TTC549 (cell line): ENCODE results near the gene CDHR1.

ENCODE experiments used
- FAIRE-seq: peaks from 2 replicates; lab custom pipeline; 2012; peaks lifted over from hg19 to GRCh38; lab: Jason Lieb, UNC

CDHR1 gene

GRCh38 chr10:84233940-84234339 is 39.6 kb downstream of the CDHR1 start:
- no peak for FAIRE-seq

GRCh38 chr10:84234479-84234878 is 40.1 kb downstream of the CDHR1 start:
- no peak for FAIRE-seq

- no peak for FAIRE-seq
Observed at GRCh38 chr10:84235096-84235495, 40.8 kb downstream of the CDHR1 start.

- no peak for FAIRE-seq
Observed at GRCh38 chr10:84236807-84237198, 42.5 kb downstream of the CDHR1 start.

GRCh38 chr10:84237199-84238051 is 43.1 kb downstream of the CDHR1 start:
- FAIRE-seq = no peak

GRCh38 chr10:84238909-84239308 is 44.6 kb downstream of the CDHR1 start:
- FAIRE-seq = no peak

- FAIRE-seq = no peak
Observed at GRCh38 chr10:84241185-84241790, 47.0 kb downstream of the CDHR1 start, which contains the start of gene LRIT1. Gene LRIT1, minus strand, starts transcription at chr10:84241546. Its CDS starts 107 bp downstream, at chr10:84241439.

- FAIRE-seq = no peak
Observed at GRCh38 chr10:84243759-84244158, 49.4 kb downstream of the CDHR1 start.

GRCh38 chr10:84244651-84245270 is 50.4 kb downstream of the CDHR1 start, which contains the start of gene RGR:
Gene RGR, plus strand, starts transcription at chr10:84245053. Its CDS starts 38 bp downstream, at chr10:84245091.
- FAIRE-seq = no peak

GRCh38 chr10:84247496-84247895 is 53.2 kb downstream of the CDHR1 start:
- FAIRE-seq = no peak

- FAIRE-seq = no peak
Observed at GRCh38 chr10:84248794-84249193, 54.5 kb downstream of the CDHR1 start.

GRCh38 chr10:84254552-84255478 is 60.5 kb downstream of the CDHR1 start:
- no peak for FAIRE-seq

- FAIRE-seq = no peak
Observed at GRCh38 chr10:84256510-84257342, 62.4 kb downstream of the CDHR1 start.

- FAIRE-seq = no peak
Observed at GRCh38 chr10:84257343-84258020, 63.1 kb downstream of the CDHR1 start.

GRCh38 chr10:84258034-84258695 is 63.8 kb downstream of the CDHR1 start:
- no peak for FAIRE-seq

- FAIRE-seq = no peak
Observed at GRCh38 chr10:84261236-84261915, 67.0 kb downstream of the CDHR1 start.

GRCh38 chr10:84262190-84262956 is 68.0 kb downstream of the CDHR1 start:
- FAIRE-seq = no peak

GRCh38 chr10:84263716-84264115 is 69.4 kb downstream of the CDHR1 start:
- no peak for FAIRE-seq
